GM06990 (cell line): ENCODE data around the gene LZTS2.

Experiments
- DNase-seq: peaks from one replicate; pipeline ENCODE4 v3.0.0-alpha.2; 2011; ENCODE audit not compliant: insufficient read length; ENCODE audit errors: extremely low read depth
- H3K27me3 ChIP-seq: replicated peaks from 2 replicates; pipeline ENCODE4 v1.6.0; 2011; ENCODE audit warnings: low read length; ENCODE audit not compliant: control insufficient read depth, insufficient read depth
- H3K36me3 ChIP-seq: 2 replicates; pipeline ENCODE4 v1.5.1; 2011; ENCODE audit warnings: low read length; ENCODE audit not compliant: control insufficient read depth, insufficient read depth
- H3K4me3 ChIP-seq: replicated peaks from 2 replicates; pipeline ENCODE4 v1.5.1; 2011; ENCODE audit warnings: low read depth, mild to moderate bottlenecking, control low read depth, low read length
- TF ChIP-seq, protein P1 (sequence below): IDR thresholded peaks from 2 replicates; pipeline ENCODE4 v1.5.1; 2011; ENCODE audit warnings: low read length, control low read depth, mild to moderate bottlenecking, inconsistent platforms; ENCODE audit not compliant: insufficient read depth, poor library complexity, severe bottlenecking

The LZTS2 gene

DNA sequence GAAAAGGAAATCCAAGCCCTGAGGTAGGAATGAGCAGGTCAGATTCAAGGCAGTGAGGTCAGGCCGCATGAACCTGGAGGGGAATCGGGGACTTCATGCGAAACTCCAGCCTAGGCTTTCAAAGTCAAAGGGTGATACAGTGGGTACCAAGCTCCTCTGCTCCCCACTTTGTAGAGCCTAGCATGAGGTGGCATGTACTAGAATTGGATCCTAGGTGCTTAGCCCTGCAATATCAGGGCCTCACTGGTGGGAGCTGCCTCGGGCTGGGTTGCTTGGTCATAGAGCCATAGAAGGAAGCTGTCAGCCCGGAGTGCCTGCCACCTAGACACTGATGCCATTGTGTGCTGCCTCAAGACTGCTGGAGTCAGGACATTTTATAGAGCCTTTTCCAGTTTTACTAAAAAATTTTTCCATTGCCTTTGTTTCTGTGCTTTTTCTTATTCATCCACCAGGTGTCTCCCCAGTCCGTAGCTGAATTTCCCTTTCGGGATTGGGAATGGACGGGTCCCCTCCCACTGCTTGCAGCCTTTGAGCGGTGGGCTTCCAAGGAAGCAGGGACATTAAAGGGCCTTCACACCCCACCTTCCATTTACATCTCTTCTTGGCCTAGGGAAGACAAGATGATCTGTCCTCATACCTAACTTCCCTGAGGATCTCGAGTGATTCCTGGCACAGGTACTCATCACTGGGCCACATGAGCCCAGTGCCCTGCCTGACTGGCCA, 5.5 kb upstream of the LZTS2 start:
- no peak for DNase-seq
- Histone ChIP-seq H3K27me3 (no peaks in the 10 kb centered on the region), H3K4me3 (no peak overlapping the region), H3K36me3 (peaks cover 15% of the 10 kb centered on the region)
- TF ChIP-seq, protein P1, sequence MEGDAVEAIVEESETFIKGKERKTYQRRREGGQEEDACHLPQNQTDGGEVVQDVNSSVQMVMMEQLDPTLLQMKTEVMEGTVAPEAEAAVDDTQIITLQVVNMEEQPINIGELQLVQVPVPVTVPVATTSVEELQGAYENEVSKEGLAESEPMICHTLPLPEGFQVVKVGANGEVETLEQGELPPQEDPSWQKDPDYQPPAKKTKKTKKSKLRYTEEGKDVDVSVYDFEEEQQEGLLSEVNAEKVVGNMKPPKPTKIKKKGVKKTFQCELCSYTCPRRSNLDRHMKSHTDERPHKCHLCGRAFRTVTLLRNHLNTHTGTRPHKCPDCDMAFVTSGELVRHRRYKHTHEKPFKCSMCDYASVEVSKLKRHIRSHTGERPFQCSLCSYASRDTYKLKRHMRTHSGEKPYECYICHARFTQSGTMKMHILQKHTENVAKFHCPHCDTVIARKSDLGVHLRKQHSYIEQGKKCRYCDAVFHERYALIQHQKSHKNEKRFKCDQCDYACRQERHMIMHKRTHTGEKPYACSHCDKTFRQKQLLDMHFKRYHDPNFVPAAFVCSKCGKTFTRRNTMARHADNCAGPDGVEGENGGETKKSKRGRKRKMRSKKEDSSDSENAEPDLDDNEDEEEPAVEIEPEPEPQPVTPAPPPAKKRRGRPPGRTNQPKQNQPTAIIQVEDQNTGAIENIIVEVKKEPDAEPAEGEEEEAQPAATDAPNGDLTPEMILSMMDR, result peak; percentile 30

DNA sequence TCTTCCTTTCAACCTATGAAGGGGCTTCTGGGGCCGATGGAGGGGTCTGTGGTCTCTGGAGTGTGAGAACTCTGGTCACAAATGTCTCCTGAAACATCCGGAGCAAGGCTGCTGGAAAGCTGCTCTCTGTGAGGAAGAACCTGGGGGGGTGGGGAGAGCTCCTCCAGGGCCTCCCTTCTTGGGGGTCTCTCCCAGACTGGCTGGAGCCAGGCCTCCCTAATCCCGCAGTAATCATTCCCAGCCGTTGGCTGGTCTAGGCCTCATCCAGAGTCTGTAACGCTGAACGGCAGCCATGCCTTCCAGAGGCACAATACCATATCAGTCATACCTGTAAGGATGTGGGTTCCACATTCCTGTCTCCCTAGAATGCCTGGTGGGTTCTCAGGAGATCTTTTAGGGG, 4.4 kb upstream of the LZTS2 start:
- no peak overlapping the region for H3K4me3 ChIP-seq
- H3K27me3 ChIP-seq, result no peaks in the 10 kb centered on the region
- peaks cover 12% of the 10 kb centered on the region for H3K36me3 ChIP-seq
- TF ChIP-seq, protein P1, result no peak
- no peak for DNase-seq

DNA sequence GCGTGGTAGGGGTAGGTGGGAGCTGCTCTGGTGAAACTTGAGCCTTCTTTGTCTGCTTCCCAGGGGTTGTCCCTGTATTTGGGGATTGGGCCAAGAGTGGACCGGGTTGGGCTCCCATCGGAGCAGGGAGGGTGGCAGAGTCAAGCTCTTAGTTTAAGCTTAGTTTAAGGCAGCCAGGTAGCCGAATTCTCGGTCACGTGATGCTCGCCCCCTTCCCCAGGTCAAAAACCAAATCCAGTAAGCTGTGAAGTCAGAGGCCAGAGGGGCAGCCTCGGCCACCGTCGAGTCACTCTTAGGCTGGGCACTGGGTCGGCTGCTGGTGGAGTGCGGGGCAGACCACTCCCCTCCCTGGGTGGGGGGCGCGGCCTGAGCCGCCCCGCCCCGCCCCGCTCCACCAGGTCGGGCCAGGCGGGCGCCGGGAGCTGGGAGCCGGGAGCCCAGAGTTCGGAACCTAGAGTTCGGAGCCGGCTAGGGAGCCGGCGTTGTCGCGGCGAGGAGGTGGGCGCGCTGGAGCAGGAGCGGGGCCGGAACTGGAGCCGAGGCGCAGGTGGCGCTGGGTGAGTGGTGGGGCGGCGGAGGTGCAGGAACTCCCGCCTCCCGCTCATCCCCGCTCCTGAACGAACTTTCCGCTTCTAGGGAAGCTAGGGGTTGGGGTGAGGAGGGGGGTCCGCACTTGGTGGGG, 2.8 kb upstream of the LZTS2 start:
- Histone ChIP-seq H3K27me3 (no peaks in the 10 kb centered on the region), H3K4me3 (peak overlapping the region; percentile 92), H3K36me3 (peaks cover 3% of the 10 kb centered on the region; the same call in 1 of the 2 replicates)
- no peak for DNase-seq
- TF ChIP-seq, protein P1, result no peak

DNA sequence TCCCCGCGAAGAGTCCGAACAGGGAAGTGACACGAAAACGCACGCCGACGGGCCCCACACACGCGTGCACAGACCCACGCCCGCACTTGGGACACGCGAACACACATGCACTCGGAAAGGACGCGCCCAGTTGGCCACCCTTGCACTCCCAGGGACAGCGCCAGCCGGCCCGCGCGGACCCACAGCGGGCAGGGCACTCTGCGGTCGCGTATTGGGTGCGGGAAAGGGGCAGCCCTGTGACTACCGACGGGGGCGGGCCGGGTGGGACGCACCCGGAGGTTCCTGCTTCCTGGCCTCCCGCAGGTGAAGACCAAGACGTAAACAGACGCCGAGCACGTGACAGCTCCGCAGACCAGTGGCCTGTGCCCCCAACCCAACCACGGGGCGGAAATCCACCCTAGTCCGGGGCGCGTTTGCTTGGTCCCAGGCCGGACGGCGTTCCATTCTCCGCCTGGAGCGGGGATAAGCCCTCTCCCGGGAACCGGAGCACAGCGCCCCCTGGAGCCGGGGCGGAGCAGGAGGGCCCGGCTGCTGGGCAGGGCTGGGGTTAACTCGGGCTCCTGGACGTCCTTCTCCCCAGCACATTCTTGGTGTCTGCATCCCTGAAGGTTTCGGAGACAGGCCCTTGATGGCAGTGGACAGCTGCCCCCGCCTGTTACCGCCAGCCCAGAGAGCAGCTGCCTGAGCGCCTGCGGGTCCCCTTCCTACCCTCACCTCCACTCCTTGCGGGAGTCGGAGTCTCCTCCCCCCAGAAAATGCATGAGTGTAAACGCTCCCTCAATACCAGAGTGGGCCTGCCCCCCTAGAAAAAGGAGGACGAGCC, 2.0 kb upstream of the LZTS2 start:
- H3K4me3 ChIP-seq, result peak overlapping the region; percentile 92
- H3K36me3 ChIP-seq, result peaks cover 3% of the 10 kb centered on the region; the same call in 1 of the 2 replicates
- TF ChIP-seq, protein P1, result peak; percentile 97
- DNase-seq, result peak; percentile 79
- no peaks in the 10 kb centered on the region for H3K27me3 ChIP-seq

DNA sequence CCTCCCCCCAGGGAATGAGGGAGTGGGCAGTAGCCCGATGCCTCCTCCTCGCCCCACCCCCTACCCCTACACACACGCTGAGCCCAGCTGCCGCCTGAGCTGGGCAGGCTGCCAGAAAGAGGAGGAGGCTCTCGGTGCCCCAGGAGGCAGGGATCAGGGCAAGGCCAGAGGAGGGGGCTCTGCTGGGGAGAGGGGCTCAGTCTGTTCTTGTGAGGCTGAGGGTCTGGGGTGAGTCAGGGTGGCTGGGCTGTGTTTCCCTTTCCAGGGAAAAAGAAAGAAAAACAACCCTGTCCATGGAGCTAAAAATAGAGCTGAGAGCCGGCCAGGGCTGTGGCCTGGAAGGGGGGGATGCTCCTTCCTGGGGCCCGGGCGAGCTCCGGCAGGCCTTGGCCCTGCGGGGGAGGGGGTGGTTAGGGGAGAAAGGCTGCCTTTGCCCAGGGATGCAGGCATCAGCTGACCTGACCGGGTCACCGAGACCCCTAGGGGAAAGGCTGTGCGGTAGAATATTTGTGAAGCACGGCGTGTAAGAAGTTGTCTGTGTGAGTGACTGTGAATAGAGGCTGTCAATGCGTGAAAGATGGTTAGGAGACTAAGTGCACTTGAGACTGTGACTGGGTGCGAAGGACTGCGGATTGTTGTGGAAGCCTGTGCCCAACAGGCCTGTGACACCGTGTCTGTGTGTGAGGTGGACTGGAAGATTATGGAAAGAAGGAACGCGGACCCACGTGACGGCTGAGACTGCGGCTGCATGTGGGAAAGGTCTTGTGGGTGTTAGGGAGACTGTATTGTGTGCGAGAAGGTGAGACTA, 1.2 kb upstream of the LZTS2 start:
- Histone ChIP-seq H3K36me3 (peaks cover 3% of the 10 kb centered on the region), H3K4me3 (peak overlapping the region; percentile 92), H3K27me3 (no peaks in the 10 kb centered on the region)
- DNase-seq, result peak; percentile 67
- TF ChIP-seq, protein P1, result no peak
